Dermis blood vessel endothelial cell (primary cell): ENCODE measurements around the gene MYCN. TPM values are rescaled to one million over a fixed set of nuclear protein-coding genes. Genes with fewer than 3 reads are reported as not detected.
"Not testable (repeated sequence)": the region's sequence is repeated elsewhere in the genome, so short reads cannot be mapped to it uniquely, and the experiment has no call there.

Experiments used
- DNase-seq: peaks from one replicate; pipeline ENCODE4 v3.0.0; 2010
- total RNA-seq: library from RNA; depleted of rRNA; stranded (reverse); fragments of >200 nt; gene quantifications from 2 replicates; pipeline ENCODE4 v1.2.3, GENCODE V29; 2014

Gene MYCN
- total RNA-seq, 1 donor from 2014 or later = 19.6 TPM

GRCh38 chr2:15963109-15963976 is 23.0 kb downstream of the MYCN start:
- DNase-seq = not testable (repeated sequence)

DNA sequence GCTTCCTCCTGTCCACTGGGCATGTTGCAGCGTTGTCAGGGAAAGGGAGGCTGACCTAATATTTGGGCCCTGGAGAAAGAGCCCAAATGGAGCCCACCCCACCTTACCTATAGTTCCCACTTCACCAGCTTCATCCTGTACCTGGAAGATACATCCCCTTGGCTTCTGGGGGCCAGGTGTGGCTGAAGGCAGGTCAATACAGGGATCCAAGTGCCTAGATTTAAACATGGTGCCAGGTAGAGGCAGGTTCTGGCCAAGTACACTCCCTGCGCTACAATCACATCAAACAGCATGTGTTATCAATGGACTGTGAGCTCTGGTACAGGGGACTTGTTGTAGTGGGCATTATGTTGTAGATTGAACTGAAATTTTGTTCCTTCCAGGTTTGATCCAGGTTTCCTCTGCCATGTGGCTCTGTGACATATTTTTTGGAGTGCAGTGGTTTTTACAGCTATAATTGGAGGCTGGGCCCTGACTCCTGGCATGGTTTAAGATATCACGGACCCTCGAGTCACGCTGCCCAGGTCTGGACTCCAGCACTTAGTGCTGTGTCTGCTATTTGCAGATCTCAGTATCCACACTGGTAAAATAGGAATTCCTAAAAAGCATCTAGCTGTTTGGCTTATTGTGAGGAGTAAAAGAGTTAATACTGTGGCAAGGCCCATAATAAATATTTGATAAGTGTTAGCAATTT is 23.8 kb downstream of the MYCN start:
- no peak for DNase-seq

GRCh38 chr2:15964936-15965563 is 24.7 kb downstream of the MYCN start:
- DNase-seq = no peak

GRCh38 chr2:15965564-15966019 is 25.2 kb downstream of the MYCN start:
- DNase-seq = no peak

- DNase-seq = no peak
Observed at GRCh38 chr2:15967415-15968279, 27.3 kb downstream of the MYCN start.

DNA sequence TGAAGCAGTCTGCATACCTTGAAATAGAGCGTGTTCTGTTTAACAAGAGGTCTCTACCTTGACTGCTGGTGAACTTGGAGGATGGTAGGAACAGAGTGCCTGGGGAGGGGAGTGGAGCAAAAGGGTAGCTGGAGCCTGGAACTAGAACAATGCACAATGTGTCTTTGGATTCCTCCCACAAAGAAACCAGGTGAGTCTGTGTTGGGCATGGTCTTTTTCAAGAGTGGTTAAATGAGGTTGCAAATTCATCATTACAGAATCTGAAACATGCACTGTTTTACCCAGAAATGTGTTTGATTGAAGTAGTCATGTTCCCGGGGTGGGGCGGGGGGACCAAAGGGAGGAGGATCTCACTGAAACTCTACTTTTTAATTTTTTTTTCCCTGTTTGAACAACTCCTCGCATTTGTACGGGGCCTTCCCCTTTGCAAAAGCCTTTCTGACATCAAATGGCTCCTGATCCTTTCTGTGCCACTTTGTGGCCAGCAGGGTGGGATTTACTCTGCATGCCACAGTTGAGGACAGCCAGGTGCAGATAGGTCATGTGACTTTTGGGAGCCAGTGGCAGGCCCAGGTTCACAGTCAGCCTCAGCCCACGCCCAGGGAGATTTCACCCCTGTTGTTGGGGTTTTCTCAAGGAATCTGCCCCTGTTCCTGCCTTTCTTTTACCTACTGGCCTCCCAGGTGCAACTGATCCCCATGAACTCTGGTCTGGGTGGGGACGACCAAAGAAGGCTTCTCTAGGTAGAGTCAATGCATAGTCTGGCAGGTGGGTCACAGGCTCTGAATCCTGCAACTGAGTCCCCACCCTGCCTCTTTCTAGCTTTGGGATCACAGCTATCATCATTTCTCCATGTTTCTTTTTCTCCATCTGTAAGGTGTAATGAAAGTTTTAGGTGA is 28.2 kb downstream of the MYCN start:
- DNase-seq = no peak

DNA sequence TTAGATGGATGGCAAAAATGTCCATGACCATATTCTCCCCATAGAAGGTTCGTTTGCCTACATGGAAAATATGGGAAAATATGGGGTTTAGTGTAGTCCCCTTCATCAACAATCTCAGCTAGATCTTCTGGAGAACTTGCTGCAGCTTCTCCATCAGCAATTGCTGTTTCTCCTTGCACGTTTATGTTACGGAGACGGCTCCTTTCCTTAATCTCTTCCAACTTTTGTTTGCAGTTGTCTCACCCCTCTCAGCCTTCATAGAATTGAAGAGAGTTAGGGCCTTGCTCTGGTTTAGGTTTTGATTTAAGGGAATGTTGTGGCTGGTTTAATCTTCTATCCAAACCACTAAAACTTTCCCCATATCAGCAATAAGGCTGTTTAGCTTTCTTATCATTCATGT is 28.9 kb downstream of the MYCN start:
- DNase-seq = no peak

- no peak for DNase-seq
Observed at GRCh38 chr2:15970701-15971100, 30.4 kb downstream of the MYCN start.

GRCh38 chr2:15971351-15971750 is 31.0 kb downstream of the MYCN start:
- no peak for DNase-seq

- no peak for DNase-seq
Observed at GRCh38 chr2:15971831-15972522, 31.6 kb downstream of the MYCN start.

- no peak for DNase-seq
Observed at GRCh38 chr2:15973481-15974401, 33.4 kb downstream of the MYCN start.

GRCh38 chr2:15974565-15975260 is 34.4 kb downstream of the MYCN start:
- no peak for DNase-seq

GRCh38 chr2:15975261-15975600 is 34.9 kb downstream of the MYCN start:
- no peak for DNase-seq

GRCh38 chr2:15975676-15976075 is 35.3 kb downstream of the MYCN start:
- no peak for DNase-seq

DNA sequence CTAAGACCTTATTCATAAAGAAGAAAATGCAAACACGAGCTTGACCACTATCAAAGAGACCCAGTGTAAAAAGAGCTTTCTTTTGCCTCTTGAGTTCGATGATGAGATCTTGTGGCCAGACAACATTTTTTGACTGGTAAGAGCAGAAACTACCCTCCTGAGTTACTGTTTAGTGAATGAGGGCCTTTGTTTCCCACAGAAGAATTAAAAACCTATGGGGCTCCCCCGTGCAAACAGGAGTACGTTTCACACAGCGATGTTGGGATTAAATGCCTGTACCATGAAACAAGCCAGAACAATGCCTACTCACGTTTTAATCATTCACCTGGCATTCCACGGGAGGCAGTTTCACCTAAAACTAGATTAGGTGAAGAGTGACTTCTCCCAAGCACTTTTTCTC is 36.0 kb downstream of the MYCN start:
- no peak for DNase-seq

- no peak for DNase-seq
Observed at GRCh38 chr2:15979051-15979758, 38.9 kb downstream of the MYCN start.

GRCh38 chr2:15979759-15980604 is 39.6 kb downstream of the MYCN start:
- no peak for DNase-seq
